Activated CD4-positive, alpha-beta T cell treated with anti-CD3 and anti-CD28 coated beads for 24 hours (primary cell): ENCODE measurements around the gene YPEL1.
"Not testable (repeated sequence)": the region's sequence is repeated elsewhere in the genome, so short reads cannot be mapped to it uniquely, and the experiment has no call there.

Experiments used
- DNase-seq, 2 donors: peaks; one replicate each; pipeline ENCODE4 v3.0.0-alpha.2; 2020; ENCODE audit warnings: low read depth in 2 of 2

Gene YPEL1

GRCh38 chr22:21753374-21754111 lies 17.9 kb upstream of the YPEL1 start:
- DNase-seq, result no peak

- DNase-seq, result no peak
Measured at GRCh38 chr22:21752276-21752675, 16.7 kb upstream of the YPEL1 start.

DNA sequence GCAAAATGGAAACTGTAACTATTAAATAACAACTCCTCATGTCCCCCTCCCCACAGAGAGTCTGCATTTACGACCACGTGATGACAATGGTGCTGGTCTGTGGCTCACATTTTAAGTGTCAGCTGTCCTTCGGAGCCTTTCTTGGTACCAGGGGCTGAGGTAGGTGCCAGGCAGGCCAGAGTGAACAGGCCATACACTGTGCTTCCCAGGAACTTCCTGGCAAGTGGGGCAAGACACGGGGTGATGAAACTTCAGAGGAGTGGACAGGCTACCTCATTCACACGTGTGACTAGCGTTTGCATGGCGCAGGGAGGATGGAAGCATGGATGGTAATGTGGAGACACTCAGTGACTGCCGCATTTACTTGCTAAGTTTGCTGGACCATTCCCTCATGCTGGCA lies 10.4 kb upstream of the YPEL1 start:
- DNase-seq, result no peak

- not testable (repeated sequence) for DNase-seq
Measured at GRCh38 chr22:21744917-21745316, 9.3 kb upstream of the YPEL1 start.

DNA sequence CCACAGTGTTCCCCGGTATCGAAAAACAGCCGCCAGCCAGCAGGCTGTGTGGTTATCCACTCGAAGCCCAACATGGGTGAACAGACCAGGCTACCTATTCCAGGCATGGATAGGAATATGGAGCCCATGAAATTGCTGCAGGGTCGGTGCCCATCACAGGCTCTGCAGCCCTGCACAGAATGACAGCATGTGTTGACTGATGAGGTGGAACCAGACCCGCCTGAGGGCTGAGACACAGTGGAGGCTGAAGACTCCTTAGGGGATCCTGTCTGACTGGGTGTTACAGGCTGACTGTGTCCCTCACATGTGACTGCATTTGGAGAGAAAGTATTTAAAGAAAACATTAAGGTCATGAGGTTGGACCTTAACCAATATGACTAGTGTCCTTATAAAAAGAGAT lies 6.2 kb upstream of the YPEL1 start:
- no peak for DNase-seq

DNA sequence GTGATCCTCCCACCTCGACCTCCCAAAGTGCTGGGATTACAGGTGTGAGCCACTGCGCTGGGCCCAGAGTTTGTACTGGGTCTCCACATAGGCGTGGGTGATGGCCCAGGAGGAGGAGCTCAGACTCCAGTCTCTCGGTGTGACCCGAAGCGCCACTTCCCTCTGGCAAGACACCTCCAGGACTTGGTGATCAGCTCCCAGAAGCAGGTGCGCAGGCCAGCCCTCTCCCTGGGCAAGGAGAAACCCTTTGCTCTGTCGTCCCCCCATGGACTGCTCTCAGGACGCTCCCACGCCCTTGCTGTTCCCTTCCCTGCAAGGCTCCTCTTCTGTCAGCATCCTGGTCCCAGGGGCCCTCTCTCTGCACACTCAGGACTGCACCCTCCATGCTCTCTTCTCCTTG lies 5.5 kb upstream of the YPEL1 start:
- DNase-seq, result no peak

- no peak for DNase-seq
Measured at GRCh38 chr22:21739828-21740377, 4.3 kb upstream of the YPEL1 start.

DNA sequence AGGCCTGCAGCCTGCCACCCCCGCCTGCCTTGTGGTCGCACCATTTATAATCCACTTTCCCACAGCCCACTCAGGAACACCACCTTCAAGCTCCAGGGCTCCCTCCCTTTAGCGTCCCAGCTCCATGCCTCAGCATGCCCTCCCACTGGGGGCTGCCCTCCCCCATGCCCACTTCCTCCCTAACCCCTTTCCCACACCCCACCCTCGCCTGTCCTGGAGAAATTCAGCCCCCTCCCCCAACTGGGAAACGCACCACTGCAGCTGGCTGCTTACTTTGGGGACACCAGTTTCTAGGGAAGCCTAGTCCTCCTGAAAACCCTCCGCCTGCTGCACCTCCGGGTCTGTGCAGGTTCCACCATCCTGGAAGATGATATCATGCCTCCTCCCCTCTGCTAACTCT lies 3.4 kb upstream of the YPEL1 start:
- DNase-seq, result no peak

DNA sequence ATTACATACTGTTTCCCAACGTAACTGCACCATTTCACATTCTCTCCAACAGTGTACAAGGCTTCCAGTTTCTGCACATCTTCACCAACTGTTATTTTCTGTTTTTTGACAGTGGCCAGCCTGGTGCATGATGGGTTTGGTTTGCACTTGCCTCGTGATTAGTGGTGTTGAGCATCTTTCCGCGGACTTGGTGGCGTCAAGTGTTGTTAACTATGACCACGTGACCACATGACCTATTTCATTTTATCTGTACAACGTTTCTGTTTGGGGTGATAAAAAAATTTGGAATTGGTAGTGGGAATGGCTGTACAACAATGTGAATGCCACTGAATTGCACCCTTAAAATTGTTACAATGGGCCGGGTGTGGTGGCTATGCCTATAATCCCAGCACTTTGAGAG lies 2.5 kb upstream of the YPEL1 start:
- DNase-seq, result no peak

- no peak for DNase-seq
Measured at GRCh38 chr22:21736948-21737347, 1.4 kb upstream of the YPEL1 start.

DNA sequence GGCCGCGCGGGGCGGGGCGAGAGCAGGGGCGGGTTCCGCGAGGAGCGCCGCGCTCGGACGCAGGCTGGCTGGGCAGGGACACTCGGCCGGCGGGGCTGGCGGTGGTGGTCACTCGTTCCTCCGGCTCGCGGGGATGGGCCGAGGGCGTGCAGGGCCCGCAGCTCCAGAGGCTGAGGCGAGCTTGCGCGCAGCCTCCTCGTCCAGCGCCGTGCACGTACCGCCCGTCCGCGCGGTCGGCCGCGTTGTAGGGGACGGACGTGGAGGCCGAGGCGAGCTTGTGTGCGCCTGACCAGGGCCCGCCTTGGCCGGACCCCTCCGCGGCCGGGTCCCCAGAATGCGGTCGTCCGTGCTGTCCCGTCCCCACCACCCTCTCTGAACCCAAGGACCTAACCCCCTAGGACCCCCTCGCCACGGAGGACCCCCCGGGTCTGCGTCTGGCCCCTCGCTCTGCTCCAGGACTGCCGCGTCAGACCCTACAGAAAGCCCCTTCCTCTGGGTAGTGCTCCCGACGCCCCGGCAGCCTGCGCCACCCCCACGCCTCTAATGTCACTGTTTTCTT lies 569 bp upstream of the YPEL1 start:
- no peak for DNase-seq

DNA sequence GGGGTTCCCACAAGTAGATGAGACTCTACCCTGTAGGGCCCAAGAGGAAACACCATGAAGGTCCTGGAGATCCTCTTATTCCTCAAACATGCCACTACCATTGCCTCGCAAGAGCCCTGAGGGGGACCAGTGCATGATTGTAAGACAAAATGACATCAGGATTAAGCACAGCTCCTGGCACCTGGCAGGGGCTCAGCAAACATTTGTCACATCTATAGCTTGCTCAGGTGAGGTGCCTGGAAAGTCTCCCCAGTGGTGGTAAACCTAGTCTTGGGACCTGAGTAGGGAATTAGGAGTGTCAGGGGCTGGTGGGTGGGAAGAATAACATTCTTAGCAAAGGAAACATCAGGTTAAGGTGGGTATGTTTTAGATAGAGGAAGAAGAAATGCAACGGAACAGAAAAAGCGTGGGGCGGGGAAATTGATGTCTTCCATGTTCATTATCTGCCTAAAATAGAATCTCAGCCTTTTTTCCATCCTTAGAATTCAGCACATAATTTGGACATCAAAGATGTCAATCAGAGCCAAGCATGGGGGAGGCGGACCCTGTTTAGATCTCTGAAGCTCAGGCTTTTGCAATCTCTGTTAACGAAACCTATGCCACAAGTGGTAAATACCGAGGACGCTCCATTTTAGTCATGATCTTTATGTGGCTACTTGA lies 924 bp downstream of the YPEL1 start:
- no peak for DNase-seq

- no peak for DNase-seq
Measured at GRCh38 chr22:21731503-21731902, 4.1 kb downstream of the YPEL1 start.

DNA sequence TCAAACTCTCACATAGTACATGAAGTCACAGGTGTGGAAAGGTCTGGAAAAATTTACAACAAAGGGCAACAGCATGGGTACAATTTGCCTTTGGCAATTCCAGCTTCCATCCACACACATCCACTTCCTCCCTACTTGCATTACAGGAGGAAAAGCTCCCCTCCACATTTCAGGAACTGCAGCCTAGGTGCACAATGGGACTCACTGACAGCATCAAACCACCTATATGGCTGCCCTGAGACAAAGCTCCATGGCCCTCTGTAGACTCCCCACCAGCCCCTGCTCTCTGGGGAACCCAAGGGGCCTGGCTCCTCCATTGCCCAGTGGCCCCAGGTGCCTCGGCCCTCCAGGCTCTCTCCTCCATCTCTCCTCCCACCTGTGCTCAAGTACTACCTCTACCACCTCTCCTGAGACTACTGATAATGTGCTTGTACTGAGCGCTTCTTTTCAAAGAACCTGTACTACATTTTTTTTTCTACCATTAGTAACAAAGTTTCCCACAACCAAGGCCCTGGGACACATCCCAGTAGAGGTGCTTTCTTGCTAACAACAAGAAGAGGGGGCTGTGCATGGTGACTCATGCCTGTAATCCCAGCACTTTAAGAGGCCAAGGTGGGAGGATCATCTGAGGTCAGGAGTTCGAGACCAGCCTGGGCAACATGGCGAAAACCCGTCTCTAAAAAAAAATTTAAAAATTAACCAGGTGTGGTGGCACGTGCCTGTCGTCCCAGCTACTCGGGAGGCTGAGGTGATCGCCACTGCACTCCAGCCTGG lies 4.9 kb downstream of the YPEL1 start:
- no peak for DNase-seq

DNA sequence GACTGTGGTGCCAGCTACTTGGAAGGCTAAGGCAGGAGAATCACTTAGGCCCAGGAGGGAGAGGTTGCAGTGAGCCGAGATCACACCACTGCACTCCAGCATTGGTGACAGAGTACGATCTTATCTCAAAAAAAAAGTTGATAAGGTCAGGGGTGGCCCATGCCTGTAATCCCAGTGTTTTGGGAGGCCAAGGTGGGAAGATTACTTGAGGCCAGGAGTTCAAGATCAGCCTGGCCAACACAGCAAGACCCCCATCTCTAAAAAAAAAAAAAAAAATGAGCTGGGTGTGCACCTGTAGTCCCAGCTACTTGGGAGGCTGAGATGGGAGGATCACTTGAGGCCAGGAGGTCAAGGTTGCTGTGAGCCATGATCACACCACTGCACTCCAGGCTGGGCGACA lies 6.4 kb downstream of the YPEL1 start:
- DNase-seq, result not testable (repeated sequence)

GRCh38 chr22:21728270-21728669 lies 7.3 kb downstream of the YPEL1 start:
- DNase-seq, result no peak

DNA sequence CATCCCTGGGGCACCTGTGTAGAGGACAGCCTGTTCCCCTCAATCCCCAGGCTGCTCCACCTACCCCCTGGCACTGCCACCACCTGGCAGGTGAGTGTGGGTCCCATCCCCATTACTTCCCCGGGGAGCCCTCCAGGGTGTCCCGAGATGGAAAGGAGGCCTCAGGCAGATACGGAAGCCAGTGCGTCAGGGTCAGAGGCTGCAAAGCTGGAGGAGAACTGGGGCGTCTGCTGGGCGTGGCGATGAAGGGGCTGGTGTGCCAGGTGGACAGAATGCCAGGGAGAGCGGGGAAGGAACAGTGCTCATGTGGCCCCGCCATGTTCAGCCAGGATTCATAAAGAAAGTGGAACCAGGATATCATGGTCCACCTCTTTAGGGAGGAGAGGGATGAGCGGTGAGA lies 7.8 kb downstream of the YPEL1 start:
- DNase-seq, result no peak

- DNase-seq, result no peak
Measured at GRCh38 chr22:21727159-21727558, 8.4 kb downstream of the YPEL1 start.

- peak in 1 of 2 donors; percentile 8 for DNase-seq
Measured at GRCh38 chr22:21726650-21727049, 8.9 kb downstream of the YPEL1 start.

- no peak for DNase-seq
Measured at GRCh38 chr22:21725956-21726649, 9.5 kb downstream of the YPEL1 start.

DNA sequence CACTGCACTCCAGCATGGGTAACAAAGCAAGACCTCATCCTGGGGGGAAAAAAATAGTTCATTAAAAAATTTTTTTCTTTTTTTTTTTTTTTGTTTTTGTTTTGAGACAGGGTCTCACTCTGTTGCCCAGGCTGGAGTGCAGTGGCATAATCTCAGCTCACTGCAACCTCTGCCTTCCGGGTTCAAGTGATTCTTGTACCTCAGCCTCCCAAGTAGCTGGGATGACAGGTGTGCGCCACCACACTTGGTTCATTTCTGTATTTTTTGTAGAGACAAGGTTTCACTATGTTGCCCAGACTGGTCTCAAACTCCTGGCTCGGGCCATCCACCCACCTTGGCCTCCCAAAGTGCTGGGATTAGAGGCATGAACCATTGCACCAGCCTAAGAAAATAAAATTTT lies 11.1 kb downstream of the YPEL1 start:
- not testable (repeated sequence) for DNase-seq
